HepG2 (cell line): ENCODE results near the gene DRC3. TPM values are rescaled to one million over a fixed set of nuclear protein-coding genes. Genes with fewer than 3 reads are reported as not detected.

Source experiments
- ARNT ChIP-seq: fragments of 450-650 bp; IDR thresholded peaks from 2 replicates; pipeline ENCODE4 v1.6.1; 2017
- ATF7 ChIP-seq, 2 experiments: fragments of 450-650 bp in 1 of 2; sonication (generic) in 1 of 2; formaldehyde crosslinking in 1 of 2; IDR thresholded peaks; 2 replicates each; pipeline versions ENCODE4 v1.4.0 to v1.6.1; 2016 to 2020; ENCODE audit warnings: antibody characterized with exemption in 1 of 2, mild to moderate bottlenecking in 1 of 2, missing genetic modification reagents in 1 of 2
- BHLHE40 ChIP-seq: IDR thresholded peaks from 2 replicates; pipeline ENCODE4 v1.6.1; 2011; ENCODE audit warnings: low read length, improper control_type of control experiment
- ELF3 ChIP-seq: IDR thresholded peaks from 2 replicates; pipeline ENCODE4 v1.6.1; 2016; ENCODE audit warnings: missing genetic modification reagents, missing compliant biosample characterization
- FIP1L1 ChIP-seq: fragments of 200-400 bp; formaldehyde crosslinking; IDR thresholded peaks from 2 replicates; pipeline ENCODE4 v1.6.1; 2018; ENCODE audit warnings: low read depth, mild to moderate bottlenecking, low read length, moderate library complexity, borderline replicate concordance; ENCODE audit not compliant: insufficient read depth
- HNRNPH1 ChIP-seq: fragments of 200-400 bp; formaldehyde crosslinking; optimal IDR thresholded peaks from 2 replicates; pipeline ENCODE3; 2017; ENCODE audit warnings: mild to moderate bottlenecking, low read depth, low read length
- HNRNPL ChIP-seq: fragments of 200-400 bp; formaldehyde crosslinking; IDR thresholded peaks from 2 replicates; pipeline ENCODE4 v1.6.1; 2017; ENCODE audit warnings: mild to moderate bottlenecking, low read depth, low read length
- KMT2A ChIP-seq: sonication (generic); formaldehyde crosslinking; IDR thresholded peaks from 2 replicates; pipeline ENCODE4 v1.4.0; 2020; ENCODE audit warnings: missing genetic modification reagents
- NONO ChIP-seq, 2 experiments: fragments of 450-650 bp in 1 of 2; sonication (generic) in 1 of 2; formaldehyde crosslinking in 1 of 2; IDR thresholded peaks in 1 of 2; conservative IDR thresholded peaks in 1 of 2; 2 replicates each; pipeline versions ENCODE4 v1.6.1 to v1.8.0; 2017 to 2022; ENCODE audit warnings: mild to moderate bottlenecking in 1 of 2, missing genetic modification reagents in 1 of 2, moderate library complexity in 1 of 2
- REL ChIP-seq: sonication (generic); formaldehyde crosslinking; conservative IDR thresholded peaks from 2 replicates; pipeline ENCODE4 v1.8.0; 2022; ENCODE audit warnings: mild to moderate bottlenecking, missing genetic modification reagents, moderate library complexity
- YEATS4 ChIP-seq: sonication (generic); formaldehyde crosslinking; IDR thresholded peaks from 2 replicates; pipeline ENCODE4 v1.4.0; 2020; ENCODE audit warnings: missing genetic modification reagents, borderline replicate concordance
- ZFP62 ChIP-seq: sonication (generic); formaldehyde crosslinking; IDR thresholded peaks from 2 replicates; pipeline ENCODE4 v1.4.0; 2020; ENCODE audit warnings: missing genetic modification reagents
- ZNF253 ChIP-seq: sonication (generic); formaldehyde crosslinking; IDR thresholded peaks from 2 replicates; pipeline ENCODE4 v1.8.0; 2022; ENCODE audit warnings: mild to moderate bottlenecking, missing genetic modification reagents, borderline replicate concordance
- ZNF260 ChIP-seq: sonication (generic); formaldehyde crosslinking; IDR thresholded peaks from 2 replicates; pipeline ENCODE4 v1.4.0; 2020; ENCODE audit warnings: missing genetic modification reagents, low read depth, mild to moderate bottlenecking, borderline replicate concordance
- ZNF263 ChIP-seq: sonication (generic); formaldehyde crosslinking; IDR thresholded peaks from 2 replicates; pipeline ENCODE4 v1.4.0; 2020; ENCODE audit warnings: missing genetic modification reagents
- ZNF343 ChIP-seq: sonication (generic); formaldehyde crosslinking; IDR thresholded peaks from 2 replicates; pipeline ENCODE4 v1.4.0; 2020; ENCODE audit warnings: mild to moderate bottlenecking, missing genetic modification reagents
- ZNF644 ChIP-seq: IDR thresholded peaks from 2 replicates; pipeline ENCODE4 v1.6.1; 2016; ENCODE audit warnings: low read depth
- ZNF891 ChIP-seq: sonication (generic); formaldehyde crosslinking; IDR thresholded peaks from 2 replicates; pipeline ENCODE4 v1.5.0; 2020; ENCODE audit warnings: mild to moderate bottlenecking, missing genetic modification reagents
- polyA plus RNA-seq, 8 experiments: library from polyadenylated mRNA; depleted of rRNA in 3 of 8; stranded (reverse) in 7 of 8; unstranded in 1 of 8; fragments of >200 nt; fragmentation: Illumina TruSeq in 4 of 8; extraction: Trizol in 4 of 8; gene quantifications; 2 replicates each; pipeline versions ENCODE4 v1.2.1 to v1.2.3, GENCODE V29; 2011 to 2016; ENCODE audit warnings: low read depth in 4 of 8, missing spikeins in 1 of 8, mixed read lengths in 1 of 8; ENCODE audit not compliant: insufficient read depth in 1 of 8
- total RNA-seq, 5 experiments: library from RNA; depleted of rRNA; stranded (reverse); fragments of >200 nt; fragmentation: Illumina TruSeq; extraction: Trizol; gene quantifications; 2 replicates each; pipeline ENCODE4 v1.2.3, GENCODE V29; 2016; ENCODE audit warnings: low read depth in 1 of 5
- TF ChIP-seq, protein P1 (sequence below): sonication (generic); formaldehyde crosslinking; conservative IDR thresholded peaks from 2 replicates; pipeline ENCODE4 v1.4.0; 2020; ENCODE audit warnings: missing genetic modification reagents
- TF ChIP-seq, protein P2 (sequence below): fragments of 450-650 bp; IDR thresholded peaks from 2 replicates; pipeline ENCODE4 v1.6.1; 2016
- TF ChIP-seq, protein P3 (sequence below): sonication (generic); formaldehyde crosslinking; IDR thresholded peaks from 2 replicates; pipeline ENCODE4 v1.4.0; 2020; ENCODE audit warnings: mild to moderate bottlenecking, missing genetic modification reagents

Gene DRC3
- total and polyA plus RNA-seq, 2 of the 13 experiments (the other 11 are each of a cell fraction or from before 2014, with no cell fraction given) = 0.53 to 0.87 TPM

DNA sequence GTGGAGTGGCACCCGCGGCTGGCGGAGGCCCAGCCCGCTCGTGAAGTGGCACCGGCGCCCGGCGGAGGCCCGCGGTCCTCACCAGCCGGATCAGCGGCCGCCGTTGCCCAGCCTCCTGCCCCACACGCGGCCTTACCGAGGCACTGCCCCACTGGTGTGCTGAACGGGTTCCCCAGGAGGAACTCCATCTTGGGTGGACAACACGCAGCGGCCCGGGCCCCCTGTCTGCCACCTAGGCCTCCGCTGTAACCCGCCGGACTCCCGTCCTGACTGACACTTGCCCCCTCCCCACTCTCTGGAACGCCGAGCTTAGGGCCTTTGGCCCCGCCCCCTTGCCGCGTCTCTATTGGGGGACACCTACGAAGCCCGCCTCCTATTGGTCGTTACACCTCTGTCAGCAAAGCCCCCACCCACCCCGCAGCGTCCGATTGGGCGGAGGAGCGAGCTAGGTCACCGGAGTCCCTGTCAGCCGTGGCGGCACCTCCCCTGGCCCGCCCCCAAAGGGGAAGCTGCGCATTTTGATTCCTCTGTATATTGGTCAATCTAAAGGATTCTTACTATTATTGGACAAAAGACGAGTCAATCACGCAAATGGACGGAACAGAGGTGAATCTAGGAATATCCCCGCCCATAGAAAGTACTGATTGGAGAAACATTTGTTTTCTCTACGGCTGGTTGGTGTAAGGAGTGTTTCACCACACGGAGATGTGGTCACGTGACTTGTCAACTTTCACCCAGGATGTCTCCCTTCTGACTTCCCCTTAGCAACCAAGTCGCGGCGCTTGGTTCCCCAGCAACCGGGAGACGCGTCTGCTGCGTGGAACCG is at the start of gene DRC3, which contains the start of gene TOM1L2 (continued):
- TF ChIP-seq ZNF343 (CRISPR knock-in tag) (no peak), NONO (IDR thresholded peaks at IDR 0.05) (no peak), NONO (CRISPR knock-in tag; conservative IDR thresholded peaks at IDR 0.05) (peak; percentile 44; the same call in 1 of the 2 replicates), HNRNPH1 (no peak), ZFP62 (CRISPR knock-in tag) (no peak), ATF7 (IDR thresholded peaks at IDR 0.05) (no peak), ATF7 (CRISPR knock-in tag; IDR thresholded peaks at IDR 0.05) (no peak), ZNF253 (CRISPR knock-in tag) (no peak), ZNF263 (CRISPR knock-in tag) (no peak), ZNF260 (CRISPR knock-in tag) (no peak), FIP1L1 (no peak), YEATS4 (CRISPR knock-in tag) (no peak), REL (no peak), ZNF891 (CRISPR knock-in tag) (peak; percentile 73), HNRNPL (no peak), ELF3 (CRISPR knock-in tag) (no peak; the same call in none of the 2 replicates), KMT2A (CRISPR knock-in tag) (no peak), BHLHE40 (peak; percentile 84), ZNF644 (CRISPR knock-in tag) (no peak), ARNT (no peak)
- TF ChIP-seq, protein P1, sequence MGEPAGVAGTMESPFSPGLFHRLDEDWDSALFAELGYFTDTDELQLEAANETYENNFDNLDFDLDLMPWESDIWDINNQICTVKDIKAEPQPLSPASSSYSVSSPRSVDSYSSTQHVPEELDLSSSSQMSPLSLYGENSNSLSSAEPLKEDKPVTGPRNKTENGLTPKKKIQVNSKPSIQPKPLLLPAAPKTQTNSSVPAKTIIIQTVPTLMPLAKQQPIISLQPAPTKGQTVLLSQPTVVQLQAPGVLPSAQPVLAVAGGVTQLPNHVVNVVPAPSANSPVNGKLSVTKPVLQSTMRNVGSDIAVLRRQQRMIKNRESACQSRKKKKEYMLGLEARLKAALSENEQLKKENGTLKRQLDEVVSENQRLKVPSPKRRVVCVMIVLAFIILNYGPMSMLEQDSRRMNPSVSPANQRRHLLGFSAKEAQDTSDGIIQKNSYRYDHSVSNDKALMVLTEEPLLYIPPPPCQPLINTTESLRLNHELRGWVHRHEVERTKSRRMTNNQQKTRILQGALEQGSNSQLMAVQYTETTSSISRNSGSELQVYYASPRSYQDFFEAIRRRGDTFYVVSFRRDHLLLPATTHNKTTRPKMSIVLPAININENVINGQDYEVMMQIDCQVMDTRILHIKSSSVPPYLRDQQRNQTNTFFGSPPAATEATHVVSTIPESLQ (CRISPR knock-in tag) = no peak
- TF ChIP-seq, protein P2, sequence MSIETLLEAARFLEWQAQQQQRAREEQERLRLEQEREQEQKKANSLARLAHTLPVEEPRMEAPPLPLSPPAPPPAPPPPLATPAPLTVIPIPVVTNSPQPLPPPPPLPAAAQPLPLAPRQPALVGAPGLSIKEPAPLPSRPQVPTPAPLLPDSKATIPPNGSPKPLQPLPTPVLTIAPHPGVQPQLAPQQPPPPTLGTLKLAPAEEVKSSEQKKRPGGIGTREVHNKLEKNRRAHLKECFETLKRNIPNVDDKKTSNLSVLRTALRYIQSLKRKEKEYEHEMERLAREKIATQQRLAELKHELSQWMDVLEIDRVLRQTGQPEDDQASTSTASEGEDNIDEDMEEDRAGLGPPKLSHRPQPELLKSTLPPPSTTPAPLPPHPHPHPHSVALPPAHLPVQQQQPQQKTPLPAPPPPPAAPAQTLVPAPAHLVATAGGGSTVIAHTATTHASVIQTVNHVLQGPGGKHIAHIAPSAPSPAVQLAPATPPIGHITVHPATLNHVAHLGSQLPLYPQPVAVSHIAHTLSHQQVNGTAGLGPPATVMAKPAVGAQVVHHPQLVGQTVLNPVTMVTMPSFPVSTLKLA = peak; percentile 65
- TF ChIP-seq, protein P3, sequence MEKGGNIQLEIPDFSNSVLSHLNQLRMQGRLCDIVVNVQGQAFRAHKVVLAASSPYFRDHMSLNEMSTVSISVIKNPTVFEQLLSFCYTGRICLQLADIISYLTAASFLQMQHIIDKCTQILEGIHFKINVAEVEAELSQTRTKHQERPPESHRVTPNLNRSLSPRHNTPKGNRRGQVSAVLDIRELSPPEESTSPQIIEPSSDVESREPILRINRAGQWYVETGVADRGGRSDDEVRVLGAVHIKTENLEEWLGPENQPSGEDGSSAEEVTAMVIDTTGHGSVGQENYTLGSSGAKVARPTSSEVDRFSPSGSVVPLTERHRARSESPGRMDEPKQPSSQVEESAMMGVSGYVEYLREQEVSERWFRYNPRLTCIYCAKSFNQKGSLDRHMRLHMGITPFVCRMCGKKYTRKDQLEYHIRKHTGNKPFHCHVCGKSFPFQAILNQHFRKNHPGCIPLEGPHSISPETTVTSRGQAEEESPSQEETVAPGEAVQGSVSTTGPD = no peak
